ENCODE results near the gene ZNF512.

DNA sequence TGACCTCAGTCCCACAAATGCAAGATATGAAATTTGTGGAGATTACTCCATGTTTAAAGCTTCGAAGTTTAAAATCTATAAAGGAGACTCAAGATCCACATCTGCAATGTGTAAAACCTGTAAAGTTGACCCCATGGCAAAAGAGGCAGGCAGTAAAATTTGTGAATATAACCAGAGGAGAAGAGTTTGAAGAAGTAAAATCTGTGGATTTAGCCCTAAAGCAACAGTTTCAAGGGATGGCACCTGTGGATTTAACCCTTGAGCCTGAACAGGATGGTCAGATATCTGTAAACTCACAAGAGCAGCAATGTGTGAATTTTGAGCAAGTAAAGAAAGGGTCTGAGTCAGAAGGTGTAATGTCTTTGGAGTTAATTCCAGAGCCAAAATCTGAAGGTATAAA lies 11.2 kb upstream of the ZNF512 start:
- no peak for TF ChIP-seq YY1 (IDR thresholded peaks at IDR 0.05; ENCODE audit: insufficient read depth, insufficient read length)
- TF ChIP-seq ZNF274 (IDR thresholded peaks at IDR 0.05; ENCODE audit: low read depth, low read length): no peak
- no peak for TF ChIP-seq SUZ12 (IDR thresholded peaks at IDR 0.05; ENCODE audit: extremely low read depth, insufficient read depth, insufficient read length)
